BE2C (cell line): ENCODE data around the gene ADAMTS17.

ENCODE experiments used
- DNase-seq: peaks from one replicate; pipeline ENCODE4 v3.0.0-alpha.2; 2020
- H3K27me3 ChIP-seq: fragments of 250-450 bp; sonication (Bioruptor Pico); 2 replicates; pipeline ENCODE4 v1.5.1; 2020; ENCODE audit warnings: mild to moderate bottlenecking
- H3K36me3 ChIP-seq: fragments of 250-450 bp; sonication (Bioruptor Pico); 2 replicates; pipeline ENCODE4 v1.5.1; 2020; ENCODE audit warnings: mild to moderate bottlenecking
- H3K4me1 ChIP-seq: fragments of 250-450 bp; sonication (Bioruptor Pico); 2 replicates; pipeline ENCODE4 v1.5.1; 2020
- H3K4me3 ChIP-seq: 2 replicates; pipeline ENCODE4 v1.5.1; 2011; ENCODE audit warnings: low read depth, low read length
- H3K9me3 ChIP-seq: fragments of 250-450 bp; sonication (Bioruptor Pico); 2 replicates; pipeline ENCODE4 v1.5.1; 2020
- CTCF ChIP-seq: IDR thresholded peaks from 2 replicates; pipeline ENCODE4 v1.5.1; 2012; ENCODE audit warnings: mild to moderate bottlenecking, low read depth, low read length

Gene ADAMTS17

GRCh38 chr15:100266166-100266565, 75.6 kb downstream of the ADAMTS17 start:
- Histone ChIP-seq H3K27me3 (no peaks in the 10 kb centered on the region), H3K4me3 (no peak overlapping the region), H3K36me3 (peaks cover 2% of the 10 kb centered on the region; the same call in 1 of the 2 replicates), H3K4me1 (peaks cover 3% of the 10 kb centered on the region; the same call in 1 of the 2 replicates), H3K9me3 (no peaks in the 10 kb centered on the region; the same call in 1 of the 2 replicates)
- TF ChIP-seq CTCF, result no peak
- no peak for DNase-seq

GRCh38 chr15:100265641-100266035, 76.1 kb downstream of the ADAMTS17 start:
- TF ChIP-seq CTCF, result no peak

GRCh38 chr15:100264994-100265640, 76.7 kb downstream of the ADAMTS17 start:
- no peak for TF ChIP-seq CTCF
- Histone ChIP-seq H3K9me3 (no peaks in the 10 kb centered on the region; the same call in 1 of the 2 replicates), H3K4me3 (no peak overlapping the region), H3K36me3 (peaks cover 5% of the 10 kb centered on the region), H3K4me1 (peaks cover 3% of the 10 kb centered on the region; the same call in 1 of the 2 replicates), H3K27me3 (no peaks in the 10 kb centered on the region)
- no peak for DNase-seq

More at GRCh38 chr15:100265641-100266035, 76.1 kb downstream of the ADAMTS17 start:
- Histone ChIP-seq H3K9me3 (no peaks in the 10 kb centered on the region; the same call in 1 of the 2 replicates), H3K27me3 (no peaks in the 10 kb centered on the region), H3K4me1 (peaks cover 3% of the 10 kb centered on the region; the same call in 1 of the 2 replicates), H3K4me3 (no peak overlapping the region), H3K36me3 (peaks cover 5% of the 10 kb centered on the region)
- no peak for DNase-seq

GRCh38 chr15:100263721-100264455, 77.9 kb downstream of the ADAMTS17 start:
- Histone ChIP-seq H3K4me1 (peaks cover 3% of the 10 kb centered on the region; the same call in 1 of the 2 replicates), H3K4me3 (no peak overlapping the region), H3K9me3 (no peaks in the 10 kb centered on the region; the same call in 1 of the 2 replicates), H3K36me3 (peaks cover 8% of the 10 kb centered on the region), H3K27me3 (no peaks in the 10 kb centered on the region)
- peak; percentile 40 for DNase-seq
- TF ChIP-seq CTCF, result no peak

GRCh38 chr15:100263031-100263430, 78.7 kb downstream of the ADAMTS17 start:
- peaks cover 3% of the 10 kb centered on the region; the same call in 1 of the 2 replicates for H3K4me1 ChIP-seq
- no peak for DNase-seq
- no peaks in the 10 kb centered on the region for H3K27me3 ChIP-seq
- H3K9me3 ChIP-seq, result no peaks in the 10 kb centered on the region; the same call in 1 of the 2 replicates
- H3K4me3 ChIP-seq, result no peak overlapping the region
- no peak for TF ChIP-seq CTCF
- peaks cover 11% of the 10 kb centered on the region for H3K36me3 ChIP-seq
